HUDEP-2 (cell line): Measurements from ENCODE around the gene RPS6KL1.

Source experiments
- DNase-seq, 76 experiments: peaks; one replicate each; lab custom pipeline; 2025; ENCODE audit not compliant: unreplicated experiment in 76 of 76; lab: John Stamatoyannopoulos, UW

RPS6KL1 gene

DNA sequence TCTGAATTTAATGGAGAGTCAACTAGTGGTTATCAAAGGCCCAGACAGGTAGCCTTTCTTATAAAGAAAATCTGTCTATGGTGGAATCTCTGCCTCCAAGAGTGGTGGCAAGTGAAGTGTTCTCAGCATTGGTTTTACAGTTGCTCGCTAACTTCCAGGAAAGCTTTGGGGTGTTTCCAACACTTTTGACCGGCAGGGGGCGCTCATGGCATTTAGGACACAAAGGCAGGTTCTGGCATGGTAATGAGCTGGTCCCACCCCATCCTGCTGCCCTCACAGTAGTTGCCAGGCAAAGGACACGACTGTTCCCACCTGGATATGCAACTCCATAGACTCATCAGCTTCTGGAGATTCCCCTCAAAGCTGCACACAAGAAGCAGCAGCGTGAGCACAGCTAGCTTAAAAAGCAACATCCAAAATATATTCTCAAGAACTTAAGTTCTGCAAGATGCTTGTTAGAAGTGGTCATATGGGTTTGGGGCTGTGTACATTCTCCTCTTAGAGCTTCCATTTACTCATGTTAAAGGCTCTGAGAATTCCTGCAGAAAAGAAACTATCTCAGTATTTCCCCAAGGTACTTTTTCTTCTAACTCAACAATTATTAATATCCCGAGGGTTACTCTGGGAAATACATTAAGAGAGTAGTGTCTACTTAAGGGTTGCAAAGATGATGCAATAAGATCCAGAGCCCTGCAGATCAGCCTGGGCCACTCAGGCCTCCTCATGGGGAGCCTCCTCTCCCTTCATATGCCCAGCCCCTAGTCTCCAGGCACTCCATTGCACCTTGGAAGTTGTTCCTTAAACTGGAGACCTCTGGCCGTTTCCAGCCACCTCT lies 61.9 kb downstream of the RPS6KL1 start:
- peak in 74 of 76 experiments; percentile 5 to 92 (median 70) for DNase-seq

DNA sequence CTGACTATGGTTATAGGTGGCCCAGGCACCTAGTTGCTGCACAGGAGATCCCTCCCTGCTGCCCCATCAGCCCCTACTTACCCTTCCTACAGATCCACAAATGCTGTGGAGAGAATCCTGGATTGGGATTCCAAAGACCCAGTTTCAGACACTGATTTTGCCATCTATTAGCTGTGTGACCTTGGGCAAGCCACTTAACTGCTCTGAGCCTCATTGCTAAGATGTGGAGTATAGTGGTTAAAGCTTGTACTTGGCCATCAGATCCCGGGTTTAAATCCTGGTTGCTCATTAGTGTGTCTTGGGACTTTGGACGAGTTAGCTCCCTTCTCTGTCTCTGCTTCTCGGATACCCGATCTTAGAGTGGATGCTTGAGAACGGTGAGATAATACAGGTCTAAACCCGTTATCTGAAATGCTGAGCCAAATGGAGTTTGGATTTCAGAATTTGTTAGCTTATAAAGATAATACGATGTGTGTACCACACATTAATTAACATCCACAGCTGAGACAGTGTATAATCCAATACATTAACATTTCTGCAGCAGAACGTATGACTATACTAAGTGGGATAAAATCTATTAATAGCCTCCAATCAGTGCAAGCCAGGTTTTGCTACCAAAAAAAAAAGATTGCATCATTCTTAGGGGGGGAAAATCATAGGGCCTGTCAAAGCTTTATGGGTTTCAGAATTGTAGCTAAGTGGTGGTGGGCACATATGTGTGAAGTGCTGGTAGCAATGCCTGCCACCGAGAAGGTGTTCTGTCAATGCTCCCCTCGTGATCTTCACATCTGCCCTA lies 63.1 kb downstream of the RPS6KL1 start:
- DNase-seq = no peak

DNA sequence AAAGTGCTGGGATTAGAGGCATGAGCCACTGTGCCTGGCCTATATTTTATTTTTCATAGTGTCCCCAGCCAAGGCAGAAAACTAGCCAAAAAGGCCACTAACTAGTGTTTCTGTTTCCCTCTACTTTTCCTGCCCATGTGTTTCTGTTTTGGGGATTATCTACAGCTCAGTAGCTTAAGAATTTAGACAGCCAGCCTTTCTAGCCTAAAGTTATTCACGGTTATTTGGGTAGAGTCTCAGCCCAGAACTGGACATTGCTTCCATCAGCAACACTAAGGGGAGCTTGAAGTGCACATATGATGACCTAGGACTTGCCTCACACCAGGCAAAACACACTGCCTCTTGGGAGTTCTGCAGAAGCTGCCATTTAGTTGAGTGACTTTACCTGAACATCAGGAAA lies 65.0 kb downstream of the RPS6KL1 start:
- DNase-seq = no peak

DNA sequence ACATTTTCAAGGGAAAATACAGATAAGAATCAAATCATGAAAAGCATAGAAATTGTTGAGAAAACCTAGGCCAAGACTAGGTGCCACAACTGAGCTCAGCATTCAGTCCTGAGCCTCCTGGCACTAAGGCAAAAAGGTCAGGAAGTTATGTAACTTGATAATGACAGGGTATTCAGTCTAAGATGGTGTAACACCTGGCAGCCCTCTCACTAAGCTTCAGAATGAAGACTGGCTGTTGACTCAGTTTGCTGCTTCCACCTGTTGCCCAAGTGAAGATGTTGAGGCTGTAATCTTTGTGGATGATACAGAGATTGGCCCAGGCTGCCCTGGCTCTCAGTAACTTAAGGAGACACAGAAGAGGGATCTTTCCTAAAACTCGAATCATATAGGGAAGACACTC lies 66.7 kb downstream of the RPS6KL1 start:
- DNase-seq = no peak

DNA sequence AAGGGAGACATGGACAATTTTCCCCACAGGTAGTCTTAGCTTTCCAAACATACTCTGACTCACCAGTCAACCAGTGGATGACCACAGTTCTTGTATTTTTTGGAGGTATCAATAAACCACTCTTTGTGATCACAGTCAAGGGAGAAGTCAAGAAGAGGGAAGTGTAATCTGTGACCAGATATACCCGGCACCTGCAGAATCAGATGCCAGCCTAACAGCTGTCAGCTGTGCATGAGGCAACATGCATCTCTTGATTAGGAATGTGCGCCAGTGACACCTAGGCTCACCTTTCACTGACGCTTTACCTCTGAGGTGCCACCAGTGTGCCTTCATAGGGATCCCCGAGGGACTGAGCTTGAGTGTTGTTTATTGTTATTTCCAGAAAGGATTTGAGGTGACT lies 67.1 kb downstream of the RPS6KL1 start:
- no peak for DNase-seq

DNA sequence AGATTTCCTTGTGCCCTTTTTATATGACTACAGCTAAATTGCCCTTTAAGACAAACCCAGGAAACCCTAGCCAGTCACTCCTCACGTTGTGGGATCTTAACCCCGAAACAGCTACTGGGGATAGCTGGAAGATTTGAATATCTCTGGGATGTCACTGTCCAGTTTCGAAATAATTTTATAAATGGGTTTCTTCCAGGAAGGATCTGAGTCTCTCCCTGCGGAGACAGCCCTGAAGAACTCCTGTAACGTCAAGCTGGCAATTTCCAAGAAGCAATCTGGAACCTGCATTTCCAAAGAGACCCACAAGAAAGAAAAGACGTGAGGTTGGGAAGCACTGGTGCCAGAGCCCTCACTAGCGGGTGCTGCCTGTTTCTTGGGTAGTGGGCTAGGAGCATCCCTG lies 68.0 kb downstream of the RPS6KL1 start:
- no peak for DNase-seq
